Measurements from ENCODE around the gene NRDC. TPM values are rescaled to one million over a fixed set of nuclear protein-coding genes. Genes with fewer than 3 reads are reported as not detected.
"Not testable (repeated sequence)": the region's sequence is repeated elsewhere in the genome, so short reads cannot be mapped to it uniquely, and the experiment has no call there.

NRDC gene
- total and polyA plus RNA-seq, 5 donors, result 90.3 to 153 (median 136) TPM

GRCh38 chr1:51910221-51911000 lies 31.9 kb upstream of the NRDC start:
- H3K27ac ChIP-seq (ENCODE audit: low read length), result no peak overlapping the region
- no peaks in the 10 kb centered on the region for H3K27me3 ChIP-seq (ENCODE audit: control insufficient read depth, insufficient read depth)
- no peaks in the 10 kb centered on the region for H3K4me1 ChIP-seq (ENCODE audit: control insufficient read depth, insufficient read depth, low read length)
- H3K4me3 ChIP-seq (ENCODE audit: low read length), result no peak overlapping the region
- no peaks in the 10 kb centered on the region for H3K9me3 ChIP-seq (ENCODE audit: control insufficient read depth, low read length)
- no peak for ATAC-seq
- WGBS, result 62% methylated on average over 4 of the region's 4 CpGs
- DNase-seq, result no peak
- intact Hi-C loops (cut with DNase I), result no loop called here

GRCh38 chr1:51908499-51908898 lies 30.0 kb upstream of the NRDC start:
- H3K27ac ChIP-seq (ENCODE audit: low read length), result no peak overlapping the region

GRCh38 chr1:51907079-51907702 lies 28.7 kb upstream of the NRDC start:
- no peaks in the 10 kb centered on the region for H3K27me3 ChIP-seq (ENCODE audit: control insufficient read depth, insufficient read depth)
- H3K9me3 ChIP-seq (ENCODE audit: control insufficient read depth, low read length), result no peaks in the 10 kb centered on the region
- no peak for DNase-seq
- 77% methylated on average over 4 of the region's 4 CpGs for WGBS
- ATAC-seq, result no peak
- no peak overlapping the region for H3K27ac ChIP-seq (ENCODE audit: low read length)
- intact Hi-C loops (cut with DNase I), result no loop called here
- no peak overlapping the region for H3K4me3 ChIP-seq (ENCODE audit: low read length)
- H3K4me1 ChIP-seq (ENCODE audit: control insufficient read depth, insufficient read depth, low read length), result no peaks in the 10 kb centered on the region

More at GRCh38 chr1:51908499-51908898, 30.0 kb upstream of the NRDC start:
- intact Hi-C loops (cut with DNase I), result no loop called here
- Histone ChIP-seq H3K9me3 (ENCODE audit: control insufficient read depth, low read length) (no peaks in the 10 kb centered on the region), H3K27me3 (ENCODE audit: control insufficient read depth, insufficient read depth) (no peaks in the 10 kb centered on the region), H3K4me1 (ENCODE audit: control insufficient read depth, insufficient read depth, low read length) (no peaks in the 10 kb centered on the region), H3K4me3 (ENCODE audit: low read length) (no peak overlapping the region)
- WGBS, result 43% methylated on average over 2 of the region's 2 CpGs
- no peak for DNase-seq
- ATAC-seq, result no peak

- H3K27ac ChIP-seq (ENCODE audit: low read length), result no peak overlapping the region
- ATAC-seq (no peak), DNase-seq (no peak)
- H3K4me3 ChIP-seq (ENCODE audit: low read length), result no peak overlapping the region
- H3K9me3 ChIP-seq (ENCODE audit: control insufficient read depth, low read length), result no peaks in the 10 kb centered on the region
- intact Hi-C loops (cut with DNase I), result no loop called here
- WGBS, result 53% methylated on average over 4 of the region's 4 CpGs
- H3K27me3 ChIP-seq (ENCODE audit: control insufficient read depth, insufficient read depth), result no peaks in the 10 kb centered on the region
- no peaks in the 10 kb centered on the region for H3K4me1 ChIP-seq (ENCODE audit: control insufficient read depth, insufficient read depth, low read length)
Observed at GRCh38 chr1:51906306-51907078, 28.0 kb upstream of the NRDC start.

- Histone ChIP-seq H3K4me1 (ENCODE audit: control insufficient read depth, insufficient read depth, low read length) (no peaks in the 10 kb centered on the region), H3K27me3 (ENCODE audit: control insufficient read depth, insufficient read depth) (no peaks in the 10 kb centered on the region), H3K27ac (ENCODE audit: low read length) (no peak overlapping the region), H3K9me3 (ENCODE audit: control insufficient read depth, low read length) (no peaks in the 10 kb centered on the region), H3K4me3 (ENCODE audit: low read length) (no peak overlapping the region)
- no peak for DNase-seq
- no peak for ATAC-seq
- intact Hi-C loops (cut with DNase I), result no loop called here
- WGBS, result 81% methylated on average over 5 of the region's 5 CpGs
Observed at GRCh38 chr1:51902456-51902855, 23.9 kb upstream of the NRDC start.

- H3K27ac ChIP-seq (ENCODE audit: low read length), result no peak overlapping the region
- DNase-seq (no peak), ATAC-seq (no peak)
- WGBS, result 93% methylated on average over 4 of the region's 4 CpGs
- no peaks in the 10 kb centered on the region for H3K27me3 ChIP-seq (ENCODE audit: control insufficient read depth, insufficient read depth)
- no peaks in the 10 kb centered on the region for H3K9me3 ChIP-seq (ENCODE audit: control insufficient read depth, low read length)
- no peaks in the 10 kb centered on the region for H3K4me1 ChIP-seq (ENCODE audit: control insufficient read depth, insufficient read depth, low read length)
- no peak overlapping the region for H3K4me3 ChIP-seq (ENCODE audit: low read length)
- intact Hi-C loops (cut with DNase I), result no loop called here
Observed at GRCh38 chr1:51901151-51901550, 22.6 kb upstream of the NRDC start.

- no peak overlapping the region for H3K4me3 ChIP-seq (ENCODE audit: low read length)
- ATAC-seq (no peak), DNase-seq (no peak)
- H3K27me3 ChIP-seq (ENCODE audit: control insufficient read depth, insufficient read depth), result no peaks in the 10 kb centered on the region
- intact Hi-C loops (cut with DNase I), result loop anchor here in 2 of 4 donors (5.0 kb wide), 1 partner anchor 103 kb away; no protein-coding TSS in a partner anchor
- no peak overlapping the region for H3K27ac ChIP-seq (ENCODE audit: low read length)
- no peaks in the 10 kb centered on the region for H3K9me3 ChIP-seq (ENCODE audit: control insufficient read depth, low read length)
- WGBS, result 73% methylated on average over 10 of the region's 10 CpGs
- H3K4me1 ChIP-seq (ENCODE audit: control insufficient read depth, insufficient read depth, low read length), result no peaks in the 10 kb centered on the region
Observed at GRCh38 chr1:51899022-51899421, 20.5 kb upstream of the NRDC start.

GRCh38 chr1:51898090-51898734 lies 19.7 kb upstream of the NRDC start:
- DNase-seq (no peak), ATAC-seq (no peak)
- H3K4me3 ChIP-seq (ENCODE audit: low read length), result no peak overlapping the region
- WGBS, result 63% methylated on average over 6 of the region's 6 CpGs
- no peaks in the 10 kb centered on the region for H3K9me3 ChIP-seq (ENCODE audit: control insufficient read depth, low read length)
- intact Hi-C loops (cut with DNase I), result loop anchor here in 2 of 4 donors (5.0 kb wide), 1 partner anchor 104 kb away; no protein-coding TSS in a partner anchor
- H3K27me3 ChIP-seq (ENCODE audit: control insufficient read depth, insufficient read depth), result no peaks in the 10 kb centered on the region
- no peaks in the 10 kb centered on the region for H3K4me1 ChIP-seq (ENCODE audit: control insufficient read depth, insufficient read depth, low read length)
- H3K27ac ChIP-seq (ENCODE audit: low read length), result no peak overlapping the region

- no peak for DNase-seq
- no peak overlapping the region for H3K27ac ChIP-seq (ENCODE audit: low read length)
- no peak overlapping the region for H3K4me3 ChIP-seq (ENCODE audit: low read length)
- H3K27me3 ChIP-seq (ENCODE audit: control insufficient read depth, insufficient read depth), result no peaks in the 10 kb centered on the region
- no peak for ATAC-seq
- intact Hi-C loops (cut with DNase I), result loop anchor here in 3 of 4 donors (2.0 to 5.0 kb wide), 2 partner anchors 105 kb away; no protein-coding TSS in a partner anchor
- H3K4me1 ChIP-seq (ENCODE audit: control insufficient read depth, insufficient read depth, low read length), result no peaks in the 10 kb centered on the region
- H3K9me3 ChIP-seq (ENCODE audit: control insufficient read depth, low read length), result no peaks in the 10 kb centered on the region
Observed at GRCh38 chr1:51897699-51898031, 19.1 kb upstream of the NRDC start.

- WGBS, result 65% methylated on average over 2 of the region's 2 CpGs
- not testable (repeated sequence) for H3K27ac ChIP-seq (ENCODE audit: low read length); H3K27me3 ChIP-seq (ENCODE audit: control insufficient read depth, insufficient read depth); ATAC-seq; H3K4me1 ChIP-seq (ENCODE audit: control insufficient read depth, insufficient read depth, low read length); H3K9me3 ChIP-seq (ENCODE audit: control insufficient read depth, low read length); DNase-seq; H3K4me3 ChIP-seq (ENCODE audit: low read length)
- intact Hi-C loops (cut with DNase I), result loop anchor here in 2 of 4 donors (5.0 kb wide), 1 partner anchor 108 kb away; no protein-coding TSS in a partner anchor
Observed at GRCh38 chr1:51894748-51895147, 16.2 kb upstream of the NRDC start.

GRCh38 chr1:51878308-51878615 lies 265 bp downstream of the NRDC start:
- Histone ChIP-seq H3K9me3 (ENCODE audit: control insufficient read depth, low read length) (no peaks in the 10 kb centered on the region), H3K4me3 (ENCODE audit: low read length) (peak overlapping the region; percentile 87), H3K4me1 (ENCODE audit: control insufficient read depth, insufficient read depth, low read length) (peaks cover 4% of the 10 kb centered on the region), H3K27me3 (ENCODE audit: control insufficient read depth, insufficient read depth) (no peaks in the 10 kb centered on the region), H3K27ac (ENCODE audit: low read length) (peak overlapping the region; percentile 88)
- DNase-seq (no peak), ATAC-seq (no peak)
- intact Hi-C loops (cut with DNase I), result no loop called here
- WGBS, result under 1% methylated on average over 17 of the region's 17 CpGs

Measured in right cardiac atrium (tissue), 5 donors.